Suprapubic skin (tissue), 4 donors: ENCODE data around the gene PCK2. TPM values are rescaled to one million over a fixed set of nuclear protein-coding genes. Genes with fewer than 3 reads are reported as not detected.

ENCODE experiments used
- DNase-seq, 2 donors: peaks; one replicate each; pipeline ENCODE4 v3.0.0-alpha.2; 2019; ENCODE audit warnings: low spot score in 2 of 2
- H3K27ac ChIP-seq: fragments of 200-600 bp; sonication (generic); one replicate; pipeline ENCODE4 v1.5.1; 2019
- H3K27me3 ChIP-seq: fragments of 200-600 bp; sonication (generic); one replicate; pipeline ENCODE4 v1.5.1; 2019
- H3K36me3 ChIP-seq: fragments of 200-600 bp; sonication (generic); one replicate; pipeline ENCODE4 v1.5.1; 2019
- H3K4me1 ChIP-seq: fragments of 200-600 bp; sonication (generic); one replicate; pipeline ENCODE4 v1.5.1; 2019
- H3K4me3 ChIP-seq: fragments of 200-600 bp; sonication (generic); one replicate; pipeline ENCODE4 v1.5.1; 2019; ENCODE audit warnings: mild to moderate bottlenecking
- H3K9me3 ChIP-seq: fragments of 200-600 bp; sonication (generic); one replicate; pipeline ENCODE4 v1.5.1; 2019
- CTCF ChIP-seq, 2 donors: fragments of 200-600 bp in 1 of 2; fragments of 450-650 bp in 1 of 2; sonication (generic) in 1 of 2; IDR thresholded peaks; one replicate each; pipeline ENCODE4 v1.5.1; 2016 to 2019; ENCODE audit warnings: antibody characterized with exemption in 2 of 2, mild to moderate bottlenecking in 1 of 2, moderate library complexity in 1 of 2
- EP300 ChIP-seq: sonication (generic); formaldehyde crosslinking; IDR thresholded peaks from one replicate; pipeline ENCODE4 v1.6.1; 2017; ENCODE audit warnings: antibody characterized with exemption
- POLR2A ChIP-seq, 2 donors: fragments of 450-650 bp; IDR thresholded peaks; one replicate each; pipeline ENCODE4 v1.6.1; 2017; ENCODE audit warnings: antibody characterized with exemption in 2 of 2, mild to moderate bottlenecking in 2 of 2, moderate library complexity in 2 of 2
- POLR2AphosphoS5 ChIP-seq, 3 donors: sonication (generic); formaldehyde crosslinking; IDR thresholded peaks; one replicate each; pipeline ENCODE4 v1.6.1; 2017; ENCODE audit warnings: antibody characterized with exemption in 3 of 3
- WGBS: methylation state at CpG from one replicate; pipeline ENCODE4 v1.1.5; 2018; 5-methylcytosine and 5-hydroxymethylcytosine counted together
- total RNA-seq, 4 donors: library from RNA; depleted of rRNA; stranded (reverse); fragments of >200 nt; gene quantifications; one replicate each; pipeline ENCODE4 v1.1.0, GENCODE V29; 2016

The PCK2 gene
- total RNA-seq, 4 donors from 2014 or later, result 9.2 to 25.1 (median 14.4) TPM

GRCh38 chr14:24095271-24096068 lies 1.4 kb downstream of the PCK2 start:
- peaks cover 35% of the 10 kb centered on the region for H3K4me1 ChIP-seq
- peak in 1 of 2 donors; percentile 81 for DNase-seq
- peak overlapping the region; percentile 97 for H3K4me3 ChIP-seq
- peaks cover 23% of the 10 kb centered on the region for H3K36me3 ChIP-seq
- peak overlapping the region; percentile 94 for H3K27ac ChIP-seq
- H3K27me3 ChIP-seq, result no peaks in the 10 kb centered on the region
- TF ChIP-seq POLR2AphosphoS5 (IDR thresholded peaks at IDR 0.05), result no peak
- no peak for TF ChIP-seq POLR2A (IDR thresholded peaks at IDR 0.05)
- no peak for TF ChIP-seq CTCF (IDR thresholded peaks at IDR 0.05)
- no peak for TF ChIP-seq EP300
- H3K9me3 ChIP-seq, result no peaks in the 10 kb centered on the region
- WGBS, result 50% methylated on average over 11 of the region's 12 CpGs

GRCh38 chr14:24096545-24097181 lies 2.6 kb downstream of the PCK2 start:
- Histone ChIP-seq H3K36me3 (peaks cover 24% of the 10 kb centered on the region), H3K4me1 (peaks cover 35% of the 10 kb centered on the region), H3K4me3 (no peak overlapping the region), H3K27ac (no peak overlapping the region), H3K9me3 (no peaks in the 10 kb centered on the region), H3K27me3 (no peaks in the 10 kb centered on the region)
- DNase-seq, result no peak
- 90% methylated on average over 8 of the region's 8 CpGs for WGBS
- TF ChIP-seq POLR2AphosphoS5 (IDR thresholded peaks at IDR 0.05), result no peak
- TF ChIP-seq EP300, result no peak
- TF ChIP-seq POLR2A (IDR thresholded peaks at IDR 0.05), result no peak
- TF ChIP-seq CTCF (IDR thresholded peaks at IDR 0.05), result no peak

GRCh38 chr14:24098229-24098926 lies 4.3 kb downstream of the PCK2 start:
- no peak for DNase-seq
- no peaks in the 10 kb centered on the region for H3K27me3 ChIP-seq
- peaks cover 33% of the 10 kb centered on the region for H3K36me3 ChIP-seq
- 91% methylated on average over 12 of the region's 16 CpGs for WGBS
- H3K4me1 ChIP-seq, result peaks cover 20% of the 10 kb centered on the region
- H3K4me3 ChIP-seq, result no peak overlapping the region
- no peaks in the 10 kb centered on the region for H3K9me3 ChIP-seq
- no peak overlapping the region for H3K27ac ChIP-seq
- TF ChIP-seq CTCF (IDR thresholded peaks at IDR 0.05), result no peak
- no peak for TF ChIP-seq POLR2A (IDR thresholded peaks at IDR 0.05)
- no peak for TF ChIP-seq POLR2AphosphoS5 (IDR thresholded peaks at IDR 0.05)
- no peak for TF ChIP-seq EP300

- Histone ChIP-seq H3K4me3 (no peak overlapping the region), H3K27ac (no peak overlapping the region), H3K36me3 (peaks cover 35% of the 10 kb centered on the region), H3K27me3 (no peaks in the 10 kb centered on the region), H3K4me1 (peaks cover 14% of the 10 kb centered on the region), H3K9me3 (no peaks in the 10 kb centered on the region)
- WGBS, result 73% methylated on average over 8 of the region's 17 CpGs
- TF ChIP-seq POLR2AphosphoS5 (IDR thresholded peaks at IDR 0.05), result no peak
- TF ChIP-seq POLR2A (IDR thresholded peaks at IDR 0.05), result no peak
- no peak for TF ChIP-seq EP300
- no peak for TF ChIP-seq CTCF (IDR thresholded peaks at IDR 0.05)
- no peak for DNase-seq
Measured at GRCh38 chr14:24098927-24099813, 5.1 kb downstream of the PCK2 start.
